ENCODE measurements around the gene PDGFD.

PDGFD gene

GRCh38 chr11:104120493-104121137 lies 43.3 kb downstream of the PDGFD start:
- H3K4me3 ChIP-seq (ENCODE audit: low read length): no peak overlapping the region
- DNase-seq (ENCODE audit: low read depth): no peak
- no peak for TF ChIP-seq CTCF (IDR thresholded peaks at IDR 0.05; ENCODE audit: insufficient read depth, low read depth, low read length, missing control alignments)

GRCh38 chr11:104118105-104118744 lies 45.7 kb downstream of the PDGFD start:
- H3K4me3 ChIP-seq (ENCODE audit: low read length): no peak overlapping the region
- no peak for TF ChIP-seq CTCF (IDR thresholded peaks at IDR 0.05; ENCODE audit: insufficient read depth, low read depth, low read length, missing control alignments)
- DNase-seq (ENCODE audit: low read depth): no peak

DNA sequence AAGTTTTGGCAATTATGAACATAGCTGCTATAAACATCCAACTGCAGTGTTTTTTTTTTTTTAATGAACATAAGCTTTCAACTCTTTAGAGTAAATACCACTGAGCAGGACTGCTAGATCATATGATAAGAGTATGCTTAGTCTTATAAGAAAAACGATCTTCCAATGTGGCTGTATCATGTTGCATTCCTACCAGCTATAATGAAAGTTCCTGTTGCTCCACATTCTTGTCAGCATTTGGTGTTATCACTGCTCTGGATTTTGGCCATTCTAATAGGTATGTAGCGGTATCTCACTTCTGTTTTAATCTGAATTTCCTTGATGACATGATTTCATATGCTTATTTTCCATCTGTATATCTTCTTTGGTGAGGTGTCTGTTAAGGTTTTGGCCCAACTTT lies 50.4 kb downstream of the PDGFD start:
- no peak for DNase-seq (ENCODE audit: low read depth)
- TF ChIP-seq CTCF (IDR thresholded peaks at IDR 0.05; ENCODE audit: insufficient read depth, low read depth, low read length, missing control alignments): no peak

DNA sequence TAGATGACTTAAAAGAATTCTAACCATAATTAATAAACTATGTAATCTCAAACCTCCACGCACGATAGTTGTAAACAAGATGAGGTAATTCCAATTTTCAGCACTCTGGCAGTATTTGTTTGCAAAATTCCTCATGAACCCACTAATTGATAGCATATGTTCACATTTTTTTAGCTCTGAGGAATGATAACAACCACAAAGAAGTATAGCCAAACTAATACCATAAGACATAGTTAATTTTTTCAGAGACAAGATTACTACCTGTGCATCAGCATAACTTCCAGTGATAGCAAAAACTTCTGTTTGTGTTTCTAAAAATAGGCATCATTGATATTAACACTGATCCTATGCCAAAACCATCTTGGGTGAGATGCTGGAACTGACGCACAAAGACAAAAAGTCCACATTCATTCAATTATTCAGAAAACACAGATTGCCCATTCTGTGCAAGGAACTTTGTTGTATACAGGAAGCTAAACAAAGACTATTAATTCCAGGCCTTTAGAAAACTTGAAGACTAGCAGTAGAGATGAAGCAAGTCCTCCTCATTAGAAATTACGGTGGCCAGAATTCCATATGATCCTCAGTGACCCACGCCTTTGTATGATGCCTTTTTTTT lies 57.7 kb downstream of the PDGFD start:
- DNase-seq (ENCODE audit: low read depth): no peak
- TF ChIP-seq CTCF (IDR thresholded peaks at IDR 0.05; ENCODE audit: insufficient read depth, low read depth, low read length, missing control alignments): no peak
- H3K4me3 ChIP-seq (ENCODE audit: low read length): no peak overlapping the region

More for the DNA sequence above, 50.4 kb downstream of the PDGFD start:
- no peak overlapping the region for H3K4me3 ChIP-seq (ENCODE audit: low read length)

GRCh38 chr11:104105155-104105554 lies 58.8 kb downstream of the PDGFD start:
- DNase-seq (ENCODE audit: low read depth): no peak
- TF ChIP-seq CTCF (IDR thresholded peaks at IDR 0.05; ENCODE audit: insufficient read depth, low read depth, low read length, missing control alignments): no peak
- no peak overlapping the region for H3K4me3 ChIP-seq (ENCODE audit: low read length)

DNA sequence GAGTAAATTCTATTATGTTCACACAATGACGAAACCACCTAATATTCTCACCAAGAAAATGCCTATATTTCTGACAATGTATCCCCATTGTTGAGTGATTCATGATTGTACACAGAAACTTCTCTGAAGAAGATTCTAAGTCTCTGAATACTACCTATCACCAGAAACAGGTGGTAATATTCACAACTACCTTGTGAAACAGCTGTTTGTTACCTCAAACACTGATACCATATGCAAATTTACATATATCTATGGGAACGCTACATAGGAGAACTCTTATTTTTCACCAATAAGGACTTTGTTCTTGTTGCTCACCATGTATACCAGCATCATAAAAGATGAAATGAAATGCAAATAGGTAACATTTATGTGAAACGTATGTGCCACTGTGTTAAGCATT lies 59.3 kb downstream of the PDGFD start:
- no peak for TF ChIP-seq CTCF (IDR thresholded peaks at IDR 0.05; ENCODE audit: insufficient read depth, low read depth, low read length, missing control alignments)
- no peak for DNase-seq (ENCODE audit: low read depth)
- H3K4me3 ChIP-seq (ENCODE audit: low read length): no peak overlapping the region

Measured in epithelial cell of esophagus (primary cell).